GM23338 (cell line): ENCODE data around the gene DNAH6. TPM values are rescaled to one million over a fixed set of nuclear protein-coding genes. Genes with fewer than 3 reads are reported as not detected.

ENCODE experiments used
- ATAC-seq: fragments of 200-7000 bp; cut with Tn5 transposase; 3 replicates; pipeline ENCODE4 v1.9.1; 2020
- DNase-seq: peaks from one replicate; pipeline ENCODE4 v3.0.0-alpha.2; 2015; ENCODE audit warnings: low spot score
- H2AFZ ChIP-seq: fragments of 200-600 bp; sonication (generic); 2 replicates; pipeline ENCODE4 v1.8.0; 2016; ENCODE audit warnings: antibody characterized with exemption, mild to moderate bottlenecking, moderate library complexity
- H3F3A ChIP-seq: fragments of 200-600 bp; sonication (generic); replicated peaks from 2 replicates; pipeline ENCODE4 v1.8.0; 2017; ENCODE audit warnings: antibody characterized with exemption, mixed run types, low read depth
- H3K27ac ChIP-seq: fragments of 200-600 bp; sonication (generic); 2 replicates; pipeline ENCODE4 v1.6.1; 2016; ENCODE audit warnings: low read depth
- H3K27me3 ChIP-seq: fragments of 200-600 bp; sonication (generic); 2 replicates; pipeline ENCODE4 v1.8.0; 2016; ENCODE audit warnings: mild to moderate bottlenecking, mixed run types, moderate library complexity; ENCODE audit not compliant: insufficient read depth
- H3K36me3 ChIP-seq: fragments of 200-600 bp; sonication (generic); 2 replicates; pipeline ENCODE4 v1.8.0; 2016; ENCODE audit warnings: mild to moderate bottlenecking; ENCODE audit not compliant: insufficient read depth
- H3K4me1 ChIP-seq: fragments of 200-600 bp; sonication (generic); 2 replicates; pipeline ENCODE4 v1.8.0; 2016; ENCODE audit warnings: mild to moderate bottlenecking, moderate library complexity; ENCODE audit not compliant: insufficient read depth
- H3K4me2 ChIP-seq: fragments of 200-600 bp; sonication (generic); 2 replicates; pipeline ENCODE4 v1.7.1; 2017; ENCODE audit warnings: mixed run types
- H3K4me3 ChIP-seq: fragments of 200-600 bp; sonication (generic); 2 replicates; pipeline ENCODE4 v1.6.1; 2016; ENCODE audit warnings: mixed run types
- H3K79me2 ChIP-seq: fragments of 200-600 bp; sonication (generic); replicated peaks from 2 replicates; pipeline ENCODE4 v1.8.0; 2017; ENCODE audit warnings: mild to moderate bottlenecking; ENCODE audit not compliant: insufficient read depth
- H3K9me2 ChIP-seq: fragments of 200-600 bp; sonication (generic); 2 replicates; pipeline ENCODE4 v1.8.0; 2017; ENCODE audit not compliant: insufficient read depth
- H4K20me1 ChIP-seq: fragments of 200-600 bp; sonication (generic); replicated peaks from 2 replicates; pipeline ENCODE4 v1.8.0; 2017; ENCODE audit warnings: mild to moderate bottlenecking; ENCODE audit not compliant: insufficient read depth
- H3K27ac Mint-ChIP-seq: 2 replicates; pipeline ENCODE4 v1.8.0; 2020; ENCODE audit warnings: inconsistent platforms, mild to moderate bottlenecking, moderate library complexity, mixed read lengths
- H3K27me3 Mint-ChIP-seq: 3 replicates; pipeline ENCODE4 v1.8.0; 2022; ENCODE audit warnings: low read depth, mild to moderate bottlenecking, moderate library complexity, mixed read lengths, inconsistent platforms; ENCODE audit not compliant: insufficient read depth, poor library complexity
- H3K36me3 Mint-ChIP-seq: 3 replicates; pipeline ENCODE4 v1.8.0; 2021; ENCODE audit warnings: low read depth, mild to moderate bottlenecking, inconsistent platforms, moderate library complexity, mixed read lengths
- H3K4me1 Mint-ChIP-seq: 3 replicates; pipeline ENCODE4 v1.8.0; 2020; ENCODE audit warnings: mild to moderate bottlenecking, inconsistent platforms, mixed read lengths
- H3K4me3 Mint-ChIP-seq: 3 replicates; pipeline ENCODE4 v1.8.0; 2021; ENCODE audit warnings: moderate library complexity, mild to moderate bottlenecking, inconsistent platforms, mixed read lengths
- H3K9me3 Mint-ChIP-seq: 3 replicates; pipeline ENCODE4 v1.8.0; 2020; ENCODE audit warnings: moderate library complexity, mild to moderate bottlenecking, inconsistent platforms, mixed read lengths
- CREB1 ChIP-seq: fragments of 250-450 bp; sonication (Bioruptor Pico); IDR thresholded peaks from 2 replicates; pipeline ENCODE4 v1.5.0; 2020; ENCODE audit warnings: low read depth, mild to moderate bottlenecking, moderate library complexity
- CTCF ChIP-seq, 2 experiments: fragments of 200-600 bp in 1 of 2; sonication (generic) in 1 of 2; conservative IDR thresholded peaks; 2 replicates each; pipeline versions ENCODE4 v1.5.1 to v1.6.1; 2016 to 2017; ENCODE audit warnings: antibody characterized with exemption in 2 of 2, low read depth in 2 of 2, mild to moderate bottlenecking in 2 of 2, moderate library complexity in 1 of 2
- ETS1 ChIP-seq: IDR thresholded peaks from 2 replicates; pipeline ENCODE4 v1.6.1; 2016; ENCODE audit warnings: antibody characterized with exemption
- EZH2 ChIP-seq: fragments of 200-600 bp; sonication (generic); IDR thresholded peaks from one replicate; pipeline ENCODE4 v1.8.0; 2017; ENCODE audit warnings: antibody characterized with exemption, mild to moderate bottlenecking, low read depth; ENCODE audit not compliant: unreplicated experiment
- EZH2phosphoT487 ChIP-seq: fragments of 200-600 bp; sonication (generic); IDR thresholded peaks from one replicate; pipeline ENCODE4 v1.8.1; 2018; ENCODE audit warnings: antibody characterized with exemption; ENCODE audit not compliant: unreplicated experiment
- JUNB ChIP-seq: IDR thresholded peaks from one replicate; pipeline ENCODE4 v1.6.1; 2016; ENCODE audit warnings: antibody characterized with exemption; ENCODE audit not compliant: unreplicated experiment
- NANOG ChIP-seq: IDR thresholded peaks from 2 replicates; pipeline ENCODE4 v1.6.1; 2016; ENCODE audit warnings: antibody characterized with exemption, borderline replicate concordance
- POLR2AphosphoS5 ChIP-seq: IDR thresholded peaks from 2 replicates; pipeline ENCODE4 v1.6.1; 2016; ENCODE audit warnings: antibody characterized with exemption, low read depth
- REST ChIP-seq: IDR thresholded peaks from one replicate; pipeline ENCODE4 v1.6.1; 2018; ENCODE audit warnings: antibody characterized with exemption; ENCODE audit not compliant: unreplicated experiment
- STAT1 ChIP-seq: IDR thresholded peaks from one replicate; pipeline ENCODE4 v1.6.1; 2016; ENCODE audit warnings: antibody characterized with exemption; ENCODE audit not compliant: unreplicated experiment
- ZNF114 ChIP-seq: fragments of 250-450 bp; sonication (Bioruptor Pico); IDR thresholded peaks from 2 replicates; pipeline ENCODE4 v1.5.0; 2020; ENCODE audit warnings: mild to moderate bottlenecking, moderate library complexity
- ZNF331 ChIP-seq: fragments of 250-450 bp; sonication (Bioruptor Pico); IDR thresholded peaks from 2 replicates; pipeline ENCODE4 v1.5.0; 2020; ENCODE audit warnings: low read depth, mild to moderate bottlenecking, moderate library complexity
- ZNF462 ChIP-seq: fragments of 250-450 bp; sonication (Bioruptor Pico); IDR thresholded peaks from 2 replicates; pipeline ENCODE4 v1.5.0; 2020; ENCODE audit warnings: mild to moderate bottlenecking, moderate library complexity
- polyA plus RNA-seq: library from polyadenylated mRNA; unstranded; fragments of >200 nt; fragmentation: Nextera tagmentation; extraction: Ambion mirVana; gene quantifications from 2 replicates; pipeline ENCODE4 v1.2.1, GENCODE V29; 2016
- total RNA-seq: library from RNA; depleted of rRNA; stranded (reverse); fragments of >200 nt; shearing (Covaris generic); gene quantifications from 2 replicates; pipeline ENCODE4 v1.2.3, GENCODE V29; 2014

The DNAH6 gene
- total and polyA plus RNA-seq, 2 experiments from 2014 or later: 0.27 to 0.31 TPM

GRCh38 chr2:84579661-84580060, 63.4 kb downstream of the DNAH6 start:
- no peaks in the 10 kb centered on the region for H3K79me2 ChIP-seq
- H3K4me3 Mint-ChIP-seq: no peak overlapping the region
- 0 out of 3 replicates have a peak, but pooled peaks cover 3% of the 10 kb centered on the region for H3K4me1 Mint-ChIP-seq
- H3K4me1 ChIP-seq: no peaks in the 10 kb centered on the region
- no peak overlapping the region for H3K4me3 ChIP-seq
- H3K27me3 Mint-ChIP-seq: no peaks in the 10 kb centered on the region
- no peaks in the 10 kb centered on the region for H3K9me3 Mint-ChIP-seq
- H3K9me2 ChIP-seq: no peaks in the 10 kb centered on the region
- no peaks in the 10 kb centered on the region for H3F3A ChIP-seq
- TF ChIP-seq ZNF114 (CRISPR knock-in tag) (no peak), NANOG (no peak), STAT1 (no peak), CREB1 (no peak), EZH2 (no peak), POLR2AphosphoS5 (no peak), ETS1 (no peak), ZNF331 (no peak), REST (no peak), CTCF (conservative IDR thresholded peaks at IDR 0.05; ENCODE audit: low read depth in 2 of 2) (no peak), ZNF462 (CRISPR knock-in tag) (no peak), EZH2phosphoT487 (no peak), JUNB (no peak)
- no peaks in the 10 kb centered on the region for H3K27me3 ChIP-seq
- no peak overlapping the region for H3K27ac ChIP-seq
- H3K36me3 ChIP-seq: no peaks in the 10 kb centered on the region
- DNase-seq: no peak
- no peak overlapping the region for H3K4me2 ChIP-seq
- H3K27ac Mint-ChIP-seq: no peak overlapping the region
- no peaks in the 10 kb centered on the region for H3K36me3 Mint-ChIP-seq
- no peaks in the 10 kb centered on the region for H4K20me1 ChIP-seq
- no peak overlapping the region; the same call in 1 of the 2 replicates for H2AFZ ChIP-seq
- ATAC-seq: no peak
